ENCODE results near the gene KLHL36. TPM values are rescaled to one million over a fixed set of nuclear protein-coding genes. Genes with fewer than 3 reads are reported as not detected.
"Not testable (repeated sequence)": the region's sequence is repeated elsewhere in the genome, so short reads cannot be mapped to it uniquely, and the experiment has no call there.

KLHL36 gene
- total RNA-seq, 1 experiment from 2014 or later, result 79.0 TPM

GRCh38 chr16:84631886-84632285 is 16.4 kb upstream of the KLHL36 start (continued):
- TF ChIP-seq EZH2 (IDR thresholded peaks at IDR 0.05) (no peak), TCF7L2 (IDR thresholded peaks at IDR 0.05; ENCODE audit: borderline replicate concordance, extremely low read depth, insufficient read depth, insufficient read length) (no peak), FOSL1 (IDR thresholded peaks at IDR 0.05; ENCODE audit: low read depth) (no peak)

DNA sequence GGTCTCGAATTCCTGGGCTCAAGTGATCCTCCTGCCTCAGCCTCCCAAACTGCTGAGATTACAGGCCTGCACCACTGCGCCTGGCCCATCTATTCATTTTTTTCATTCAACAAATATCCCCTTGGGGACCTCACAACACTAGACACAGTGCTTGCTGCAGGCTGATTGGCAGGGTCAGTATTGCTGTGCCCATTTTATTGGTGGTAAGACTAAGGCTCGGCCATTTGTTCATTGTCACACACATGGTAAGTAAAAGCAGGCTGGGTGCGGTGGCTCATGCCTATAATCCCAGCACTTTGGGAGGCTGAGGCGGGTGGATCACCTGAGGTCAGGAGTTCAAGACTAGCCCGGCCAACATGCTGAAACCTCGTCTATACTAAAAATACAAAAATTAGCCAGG is 15.4 kb upstream of the KLHL36 start:
- H3K9me2 ChIP-seq (ENCODE audit: insufficient read depth); H3K9me3 ChIP-seq (ENCODE audit: control insufficient read depth in 1 of 2, insufficient read depth in 1 of 2, low read depth in 1 of 2, low read length in 2 of 2); H3K4me2 ChIP-seq (ENCODE audit: low read length); H3K4me3 ChIP-seq (replicated peaks in 1 of 2; ENCODE audit: low read depth in 1 of 2, low read length in 2 of 2); intact Hi-C loops (cut with micrococcal nuclease); H4K20me1 ChIP-seq (ENCODE audit: insufficient read depth); H3K79me2 ChIP-seq (ENCODE audit: insufficient read depth, low read length); POLR2A ChIA-PET; H3K9ac ChIP-seq (ENCODE audit: low read length); BruUV-seq (replicated peaks); H3K27me3 ChIP-seq (ENCODE audit: insufficient read depth, low read length); RAD21 ChIA-PET (ENCODE audit: low non-redundant PET in 1 of 2, low total read pairs in 2 of 2, uncharacterized antibody in 2 of 2, unreplicated experiment in 2 of 2); DNase-seq (ENCODE audit: low read depth, low spot score); H3K4me1 ChIP-seq (ENCODE audit: control insufficient read depth in 1 of 2, insufficient read depth in 2 of 2, low read length in 2 of 2); H3K36me3 ChIP-seq (ENCODE audit: control insufficient read depth in 1 of 2, insufficient read depth in 2 of 2, low read length in 2 of 2); H2AFZ ChIP-seq (ENCODE audit: low read depth, low read length, poor library complexity, severe bottlenecking); ATAC-seq; H3K27ac ChIP-seq (ENCODE audit: low read depth, low read length): not testable (repeated sequence)
- CTCF ChIA-PET, result interaction anchor here (1.8 kb wide), 1 partner anchor 10 kb away, joined by 4 read pairs; no protein-coding TSS in a partner anchor

- H3K27me3 ChIP-seq (ENCODE audit: insufficient read depth, low read length), result no peaks in the 10 kb centered on the region
- ChIA-PET CTCF (interaction anchor here (1.8 kb wide), 1 partner anchor 11 kb away, joined by 4 read pairs; no protein-coding TSS in a partner anchor), RAD21 (ENCODE audit: low non-redundant PET in 1 of 2, low total read pairs in 2 of 2, uncharacterized antibody in 2 of 2, unreplicated experiment in 2 of 2) (no interaction called here), POLR2A (no interaction called here)
- no peaks in the 10 kb centered on the region for H4K20me1 ChIP-seq (ENCODE audit: insufficient read depth)
- no TSS peak for BruUV-seq (replicated peaks)
- H3K4me1 ChIP-seq (ENCODE audit: control insufficient read depth in 1 of 2, insufficient read depth in 2 of 2, low read length in 2 of 2), result no peaks in the 10 kb centered on the region
- DNase-seq (ENCODE audit: low read depth, low spot score) (no peak), ATAC-seq (no peak)
- no peak overlapping the region for H2AFZ ChIP-seq (ENCODE audit: low read depth, low read length, poor library complexity, severe bottlenecking)
- no peak overlapping the region for H3K4me3 ChIP-seq (replicated peaks in 1 of 2; ENCODE audit: low read depth in 1 of 2, low read length in 2 of 2)
- no peak overlapping the region for H3K9ac ChIP-seq (ENCODE audit: low read length)
- TF ChIP-seq EZH2phosphoT487 (IDR thresholded peaks at IDR 0.05; ENCODE audit: borderline replicate concordance) (no peak), EGR1 (IDR thresholded peaks at IDR 0.05; ENCODE audit: low read depth) (no peak), FOSL1 (IDR thresholded peaks at IDR 0.05; ENCODE audit: low read depth) (no peak), ZFX (IDR thresholded peaks at IDR 0.05) (no peak), CBX3 (IDR thresholded peaks at IDR 0.05; ENCODE audit: low read depth) (no peak), SRF (IDR thresholded peaks at IDR 0.05; ENCODE audit: low read depth) (no peak), POLR2AphosphoS5 (IDR thresholded peaks at IDR 0.05; ENCODE audit: low read depth, low read length) (no peak), ZBTB33 (IDR thresholded peaks at IDR 0.05; ENCODE audit: extremely low read depth, insufficient replicate concordance, low read length) (no peak), EZH2 (IDR thresholded peaks at IDR 0.05) (no peak), SP1 (IDR thresholded peaks at IDR 0.05; ENCODE audit: low read depth) (no peak), TCF7L2 (IDR thresholded peaks at IDR 0.05; ENCODE audit: borderline replicate concordance, extremely low read depth, insufficient read depth, insufficient read length) (no peak)
- TF ChIP-seq, protein P1, sequence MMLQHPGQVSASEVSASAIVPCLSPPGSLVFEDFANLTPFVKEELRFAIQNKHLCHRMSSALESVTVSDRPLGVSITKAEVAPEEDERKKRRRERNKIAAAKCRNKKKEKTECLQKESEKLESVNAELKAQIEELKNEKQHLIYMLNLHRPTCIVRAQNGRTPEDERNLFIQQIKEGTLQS (IDR thresholded peaks at IDR 0.05), result no peak
- intact Hi-C loops (cut with micrococcal nuclease), result no loop called here
- H3K79me2 ChIP-seq (ENCODE audit: insufficient read depth, low read length), result no peaks in the 10 kb centered on the region
- no peaks in the 10 kb centered on the region for H3K9me3 ChIP-seq (ENCODE audit: control insufficient read depth in 1 of 2, insufficient read depth in 1 of 2, low read depth in 1 of 2, low read length in 2 of 2)
- no peaks in the 10 kb centered on the region for H3K36me3 ChIP-seq (ENCODE audit: control insufficient read depth in 1 of 2, insufficient read depth in 2 of 2, low read length in 2 of 2)
- no peaks in the 10 kb centered on the region for H3K9me2 ChIP-seq (ENCODE audit: insufficient read depth)
- no peak overlapping the region for H3K27ac ChIP-seq (ENCODE audit: low read depth, low read length)
- H3K4me2 ChIP-seq (ENCODE audit: low read length), result no peak overlapping the region
Measured at GRCh38 chr16:84633622-84634021, 14.7 kb upstream of the KLHL36 start.
